HG02885 (cell line): ENCODE results near the gene MUC22.
"Not testable (repeated sequence)": the region's sequence is repeated elsewhere in the genome, so short reads cannot be mapped to it uniquely, and the experiment has no call there.

Experiments
- ATAC-seq: cut with Tn5 transposase; IDR thresholded peaks from one replicate; pipeline ENCODE4 v1.9.1; 2021; ENCODE audit warnings: mild to moderate bottlenecking; ENCODE audit not compliant: unreplicated experiment, poor library complexity

The MUC22 gene

GRCh38 chr6:31010393-31011060, at the start of gene MUC22:
TSS of gene MUC22 (plus strand) at chr6:31010474. CDS start at chr6:31010707, 233 bp downstream.
- no peak for ATAC-seq

GRCh38 chr6:30960907-30961673, 49.2 kb upstream of the MUC22 start:
- no peak for ATAC-seq

- no peak for ATAC-seq
Measured at GRCh38 chr6:30962716-30963115, 47.6 kb upstream of the MUC22 start.

GRCh38 chr6:30963641-30964040, 46.6 kb upstream of the MUC22 start:
- no peak for ATAC-seq

GRCh38 chr6:30964075-30964474, 46.2 kb upstream of the MUC22 start:
- no peak for ATAC-seq

- ATAC-seq = no peak
Measured at GRCh38 chr6:30965140-30965601, 45.1 kb upstream of the MUC22 start.

GRCh38 chr6:30966154-30966553, 44.1 kb upstream of the MUC22 start:
- no peak for ATAC-seq

- not testable (repeated sequence) for ATAC-seq
Measured at GRCh38 chr6:30969171-30969570, 41.1 kb upstream of the MUC22 start.

GRCh38 chr6:30970946-30971345, 39.3 kb upstream of the MUC22 start:
- no peak for ATAC-seq

- no peak for ATAC-seq
Measured at GRCh38 chr6:30972816-30973215, 37.5 kb upstream of the MUC22 start.

- no peak for ATAC-seq
Measured at GRCh38 chr6:30974490-30975252, 35.6 kb upstream of the MUC22 start.

- ATAC-seq = no peak
Measured at GRCh38 chr6:30979141-30979540, 31.1 kb upstream of the MUC22 start.

GRCh38 chr6:30979690-30980089, 30.6 kb upstream of the MUC22 start:
- ATAC-seq = no peak

- no peak for ATAC-seq
Measured at GRCh38 chr6:30981942-30982772, 28.1 kb upstream of the MUC22 start.

GRCh38 chr6:30983439-30983838, 26.8 kb upstream of the MUC22 start, which contains the start of gene MUC21:
TSS of gene MUC21 (plus strand) at chr6:30983718. CDS start at chr6:30983959, 241 bp downstream.
- ATAC-seq = no peak

GRCh38 chr6:30985490-30985889, 24.8 kb upstream of the MUC22 start:
- no peak for ATAC-seq

- no peak for ATAC-seq
Measured at GRCh38 chr6:30987304-30987703, 23.0 kb upstream of the MUC22 start.

GRCh38 chr6:30988209-30988825, 22.0 kb upstream of the MUC22 start:
- no peak for ATAC-seq

GRCh38 chr6:30990422-30991086, 19.7 kb upstream of the MUC22 start:
- no peak for ATAC-seq
